Measurements from ENCODE around the gene CYP4F22.
"Not testable (repeated sequence)": the region's sequence is repeated elsewhere in the genome, so short reads cannot be mapped to it uniquely, and the experiment has no call there.

The CYP4F22 gene

DNA sequence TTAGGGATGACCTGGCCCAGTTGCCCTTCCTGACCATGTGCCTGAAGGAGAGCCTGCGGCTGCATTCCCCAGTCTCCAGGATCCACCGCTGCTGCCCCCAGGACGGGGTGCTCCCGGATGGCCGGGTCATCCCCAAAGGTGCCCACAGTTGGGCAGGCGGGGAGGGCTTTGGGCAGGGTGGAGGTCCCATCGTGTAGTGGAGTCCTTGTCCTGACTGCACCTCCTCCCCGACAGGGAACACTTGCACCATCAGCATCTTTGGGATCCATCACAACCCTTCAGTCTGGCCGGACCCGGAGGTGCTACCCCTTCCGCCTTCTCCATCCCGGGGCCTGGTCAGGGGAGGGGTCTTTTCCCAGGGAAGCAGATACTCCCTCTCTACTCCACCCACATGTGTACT is 75.0 kb downstream of the CYP4F22 start:
- DNase-seq = no peak

GRCh38 chr19:15584095-15584494 is 75.8 kb downstream of the CYP4F22 start:
- no peak for DNase-seq

- DNase-seq = peak; percentile 81
These were observed 76.3 kb downstream of the CYP4F22 start for GRCh38 chr19:15584541-15585115.

GRCh38 chr19:15587663-15588062 is 79.3 kb downstream of the CYP4F22 start:
- DNase-seq = no peak

- no peak for DNase-seq
These were observed 79.9 kb downstream of the CYP4F22 start for GRCh38 chr19:15588265-15588664.

DNA sequence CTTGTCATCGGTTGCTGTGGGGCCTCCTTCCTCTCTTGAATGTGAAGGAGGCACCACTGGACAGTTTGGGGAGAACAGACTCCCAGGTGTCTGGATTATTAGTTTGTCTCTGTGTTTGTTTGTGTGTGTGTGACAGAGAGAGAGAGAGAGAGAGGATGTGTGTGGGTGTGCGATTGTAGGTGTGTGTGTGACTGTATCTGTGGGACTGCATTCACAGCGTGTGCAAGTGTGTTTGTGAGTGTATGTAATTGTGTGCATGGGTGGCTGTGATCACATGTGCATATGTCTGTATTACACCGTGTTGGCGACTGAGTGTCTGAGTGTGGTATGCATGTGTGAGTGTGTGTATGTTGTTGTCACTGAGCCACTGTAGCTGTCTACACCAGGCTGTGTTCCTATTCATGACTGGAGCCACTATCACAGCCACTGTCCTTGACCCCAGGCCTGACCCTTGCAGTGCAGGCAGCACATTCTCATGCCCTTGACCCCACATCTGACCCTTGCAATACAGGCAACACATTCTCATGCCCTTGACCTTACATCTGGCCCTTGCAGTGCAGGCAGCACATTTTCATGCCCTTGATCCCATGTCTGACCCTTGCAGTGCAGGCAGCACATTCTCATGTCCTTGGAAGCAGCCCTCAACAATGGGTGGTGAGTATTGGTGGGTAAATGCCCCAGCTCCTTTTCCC is 81.6 kb downstream of the CYP4F22 start:
- DNase-seq = no peak

DNA sequence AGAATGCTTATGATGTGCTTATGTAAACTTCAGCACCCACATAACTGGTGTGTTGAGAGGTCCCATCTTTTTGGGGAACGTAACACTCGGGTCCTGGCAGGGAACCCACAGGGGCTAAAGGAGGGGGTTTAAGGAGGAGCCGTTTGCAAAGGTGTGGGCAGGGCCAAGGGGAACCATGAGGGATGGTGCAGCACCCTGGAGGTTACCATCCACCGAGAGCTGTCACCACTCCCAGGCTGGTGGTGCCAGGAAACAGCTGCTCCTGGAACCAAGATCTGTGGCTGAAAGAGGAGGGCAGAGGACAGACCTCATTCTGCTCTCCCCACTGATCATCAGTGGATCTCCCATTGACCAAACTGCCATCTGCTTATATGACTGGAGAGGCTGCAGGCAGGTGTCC is 83.5 kb downstream of the CYP4F22 start:
- no peak for DNase-seq

DNA sequence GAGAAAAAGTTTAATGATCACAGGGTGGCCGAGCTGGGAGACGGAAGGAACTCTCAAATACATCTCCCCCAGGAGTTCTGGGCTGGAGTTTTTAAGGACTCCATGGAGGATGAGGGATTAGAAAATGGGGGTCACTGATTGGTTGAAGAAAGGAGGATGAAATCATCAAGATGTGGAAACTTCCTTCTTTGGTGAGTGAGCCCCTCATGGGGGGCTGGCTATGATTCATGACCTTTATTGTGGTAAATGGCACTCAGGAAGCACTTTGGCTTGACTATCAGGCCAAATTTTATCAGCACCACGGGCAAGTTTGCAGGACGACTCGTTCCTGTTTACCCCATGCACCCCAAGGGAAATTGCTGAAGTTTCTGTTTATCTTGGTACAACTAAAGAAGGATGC is 84.2 kb downstream of the CYP4F22 start:
- not testable (repeated sequence) for DNase-seq

- not testable (repeated sequence) for DNase-seq
These were observed 85.4 kb downstream of the CYP4F22 start for GRCh38 chr19:15593766-15594165.

DNA sequence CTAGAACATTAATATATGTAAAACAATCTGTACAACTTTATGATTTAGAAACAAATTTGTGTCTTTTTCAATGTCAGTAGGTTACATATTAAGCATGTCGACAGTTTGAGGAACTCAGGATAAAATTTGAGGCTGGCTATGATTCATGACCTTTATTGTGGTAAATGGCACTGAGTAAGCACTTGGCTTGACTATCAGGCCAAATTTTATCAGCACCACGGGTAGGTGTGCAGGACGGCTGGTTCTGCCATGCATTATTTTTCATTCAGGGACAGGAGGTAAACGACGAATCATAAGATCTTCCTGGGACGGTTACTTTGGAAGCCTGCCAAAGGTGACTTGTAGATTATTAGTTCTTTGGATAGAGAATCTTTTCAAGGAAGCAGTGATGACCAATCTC is 86.7 kb downstream of the CYP4F22 start:
- DNase-seq = no peak

Data from activated CD4-positive, alpha-beta T cell treated with anti-CD3 and anti-CD28 coated beads, Interleukin-2, amount 50 U/mL, for 16 hours (primary cell).